GM21526 (cell line): ENCODE results near the gene NLRP3.
"Not testable (repeated sequence)": the region's sequence is repeated elsewhere in the genome, so short reads cannot be mapped to it uniquely, and the experiment has no call there.

Experiments
- ATAC-seq: cut with Tn5 transposase; IDR thresholded peaks from one replicate; pipeline ENCODE4 v1.9.1; 2021; ENCODE audit warnings: moderate library complexity; ENCODE audit not compliant: unreplicated experiment, low FRiP score

Gene NLRP3

DNA sequence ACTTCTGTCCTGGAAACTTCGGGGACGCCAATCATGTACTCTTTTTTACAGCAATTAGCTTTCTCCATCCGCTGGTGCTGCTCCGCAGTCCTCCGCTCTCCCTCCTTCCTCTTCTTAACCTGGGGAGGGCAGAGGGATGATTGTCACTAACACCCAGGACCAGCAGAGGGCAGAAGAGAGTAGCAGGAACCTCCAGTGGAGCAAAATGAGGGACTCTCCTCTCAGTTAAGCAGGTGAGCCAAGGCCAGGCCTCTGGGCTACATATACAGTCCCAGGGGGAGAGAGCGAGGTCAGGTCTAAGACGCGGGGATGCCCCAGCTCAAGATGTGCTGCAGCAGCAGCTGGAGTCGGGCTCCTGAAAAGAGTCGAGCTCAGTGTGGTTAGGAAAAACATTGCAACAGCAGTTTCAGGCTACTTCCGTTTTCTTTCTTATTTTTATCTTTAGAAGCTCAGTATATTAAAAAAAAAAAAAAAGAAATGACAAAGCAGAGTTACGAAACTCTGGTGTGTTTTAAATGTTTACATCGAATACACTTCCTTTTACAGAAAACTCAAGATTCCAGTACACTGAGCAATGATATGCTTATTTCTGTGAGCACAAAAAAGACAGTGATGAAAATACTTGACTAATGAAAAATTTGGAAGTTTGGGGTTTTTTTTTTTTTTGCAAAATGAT, 25.7 kb upstream of the NLRP3 start:
- ATAC-seq, result peak; percentile 100

DNA sequence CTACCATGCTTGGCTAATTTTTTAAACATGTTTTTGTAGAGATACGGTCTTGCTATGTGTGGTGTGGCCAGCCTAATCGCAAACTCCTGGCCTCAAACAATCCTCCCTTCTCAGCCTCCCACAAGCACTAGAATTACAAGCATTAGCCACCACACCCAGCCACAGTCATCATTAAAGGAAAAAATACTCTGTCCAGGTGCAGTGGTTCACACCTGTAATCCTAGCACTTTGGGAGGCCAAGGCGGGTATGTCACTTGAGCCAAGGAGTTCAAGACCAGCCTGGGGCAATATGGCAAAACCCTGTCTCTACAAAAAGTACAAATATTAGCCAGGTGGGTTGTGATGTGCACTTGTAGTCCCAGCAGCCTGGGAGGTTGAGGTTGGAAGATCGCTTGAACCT, 25.0 kb upstream of the NLRP3 start:
- no peak for ATAC-seq

DNA sequence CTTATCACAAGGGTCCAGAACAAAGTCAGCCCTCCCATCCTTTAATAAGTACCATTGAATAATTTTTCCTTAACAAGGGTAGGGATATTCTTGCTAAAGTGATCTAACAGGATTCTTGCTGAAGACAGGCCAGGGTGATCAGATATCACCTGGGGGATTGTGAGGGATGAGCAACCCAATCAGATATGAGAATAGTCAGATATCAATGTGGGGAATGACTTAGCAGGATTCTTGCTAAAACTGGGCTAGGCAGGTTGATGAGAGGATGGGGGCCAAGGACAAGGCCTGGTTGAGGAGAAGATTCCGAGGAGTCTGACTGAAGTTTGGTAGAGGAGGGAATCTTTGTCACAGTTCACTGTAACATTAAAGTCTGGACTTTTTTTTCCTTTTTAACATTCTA, 23.9 kb upstream of the NLRP3 start:
- ATAC-seq, result no peak

GRCh38 chr1:247395075-247395474, 20.9 kb upstream of the NLRP3 start:
- ATAC-seq, result not testable (repeated sequence)

GRCh38 chr1:247400685-247401084, 15.3 kb upstream of the NLRP3 start:
- ATAC-seq, result no peak

DNA sequence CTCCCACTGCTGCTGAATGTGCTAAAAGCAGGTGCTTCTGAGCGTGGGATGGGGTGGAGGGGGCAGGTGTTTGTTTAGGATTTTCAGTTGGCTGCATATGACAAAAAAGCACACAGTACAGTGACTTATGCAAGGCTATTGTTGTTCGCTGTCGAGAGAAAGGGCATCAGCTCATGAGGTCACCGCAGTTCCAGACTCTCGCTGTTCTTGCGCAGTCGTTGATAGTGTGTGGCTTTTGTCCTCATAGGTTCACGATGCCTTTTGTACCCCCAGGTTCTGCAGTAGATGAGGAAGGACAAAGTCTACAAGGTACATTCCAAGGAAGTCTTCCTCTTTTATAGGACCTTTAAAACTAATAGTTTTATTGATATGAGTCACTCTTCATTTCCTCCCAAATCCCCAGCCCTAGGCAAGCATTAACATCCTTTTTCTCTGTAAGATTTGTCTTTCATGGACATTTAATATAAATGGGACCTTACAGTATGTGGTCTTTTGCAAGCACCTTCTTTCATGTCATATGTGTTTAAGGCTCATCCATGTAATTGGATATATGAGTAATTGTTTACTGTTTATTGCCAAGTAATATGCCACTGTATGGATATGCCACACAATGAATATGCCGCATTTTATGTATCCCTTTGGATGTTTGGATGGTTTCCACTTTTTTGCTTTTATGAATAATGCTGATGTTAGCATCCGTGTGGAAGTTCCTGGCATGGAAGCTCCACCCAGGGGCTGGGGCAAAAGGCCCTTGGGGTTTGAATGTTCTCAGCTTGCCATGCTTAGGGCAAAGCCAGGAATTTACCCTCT, 14.5 kb upstream of the NLRP3 start:
- ATAC-seq, result no peak

DNA sequence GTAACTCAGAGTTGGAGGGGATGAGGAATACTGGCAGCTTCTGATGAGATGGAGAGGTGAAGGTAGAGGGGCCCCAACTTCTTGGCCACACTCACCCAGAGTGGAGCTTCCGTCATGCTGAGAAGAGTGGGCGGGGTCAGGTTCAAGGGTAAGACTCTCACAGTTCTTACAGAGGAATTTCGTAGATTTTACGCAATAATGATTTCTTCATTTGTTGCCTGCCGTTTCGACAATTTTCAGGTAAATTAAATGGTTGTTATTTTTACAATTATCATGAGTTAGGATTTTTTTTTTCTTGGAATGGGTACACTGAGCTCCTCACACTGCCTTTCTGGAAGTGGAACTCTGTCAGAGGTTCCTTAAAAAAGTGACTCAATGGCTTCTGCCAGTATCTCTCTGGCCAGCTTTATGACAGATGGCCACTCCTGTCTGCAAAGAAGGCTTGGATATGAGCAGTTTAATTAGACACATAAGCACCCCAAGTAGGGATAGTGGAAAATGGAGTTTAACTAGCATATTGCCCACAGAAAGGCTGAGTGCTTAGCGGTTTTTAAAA, 13.8 kb upstream of the NLRP3 start:
- ATAC-seq, result no peak

DNA sequence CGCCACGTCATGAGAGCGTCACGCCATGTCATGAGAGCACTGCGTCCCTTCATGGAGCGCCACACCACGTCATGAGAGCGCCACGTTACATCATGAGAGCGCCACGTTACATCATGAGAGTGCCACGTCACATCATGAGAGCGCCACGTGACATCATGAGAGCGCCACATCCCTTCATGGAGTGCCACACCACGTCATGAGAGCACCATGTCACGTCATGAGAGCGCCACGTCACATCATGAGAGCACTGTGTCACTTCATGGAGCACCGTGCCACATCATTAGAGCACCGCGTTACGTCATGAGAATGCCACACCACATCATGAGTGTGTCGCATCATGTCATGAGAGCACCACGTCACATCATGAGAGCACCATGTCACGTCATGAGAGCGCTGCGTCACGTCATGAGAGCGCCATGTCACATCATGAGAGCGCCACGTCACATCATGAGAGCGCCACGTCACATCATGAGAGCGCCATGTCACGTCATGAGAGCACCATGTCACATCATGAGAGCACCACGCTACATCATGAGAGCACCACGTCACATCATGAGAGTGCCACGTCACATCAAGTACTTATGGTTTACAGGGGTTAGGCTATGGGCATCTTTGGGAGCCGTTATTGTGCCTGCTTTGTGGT, 9.8 kb upstream of the NLRP3 start:
- ATAC-seq, result no peak

GRCh38 chr1:247407180-247407616, 8.8 kb upstream of the NLRP3 start:
- peak; percentile 63 for ATAC-seq

DNA sequence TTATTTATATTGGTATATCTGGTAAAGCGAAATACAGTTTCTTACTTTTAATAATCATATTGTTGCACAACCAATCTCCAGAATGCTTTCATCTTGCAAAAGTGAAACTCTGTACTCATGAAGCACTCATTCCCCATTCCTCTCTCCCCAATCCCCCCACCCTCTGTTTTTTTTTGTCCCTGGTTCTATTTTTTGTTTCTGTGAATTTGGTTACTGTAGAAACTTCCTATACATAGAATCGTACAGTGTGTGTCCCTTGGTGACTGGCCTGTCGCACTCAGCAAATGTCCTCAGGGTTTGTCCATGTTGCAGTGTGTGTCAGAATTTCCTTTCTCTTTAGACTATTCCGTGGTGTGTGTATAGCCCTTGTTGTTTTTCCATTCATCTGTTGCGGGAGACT, 7.9 kb upstream of the NLRP3 start:
- no peak for ATAC-seq

DNA sequence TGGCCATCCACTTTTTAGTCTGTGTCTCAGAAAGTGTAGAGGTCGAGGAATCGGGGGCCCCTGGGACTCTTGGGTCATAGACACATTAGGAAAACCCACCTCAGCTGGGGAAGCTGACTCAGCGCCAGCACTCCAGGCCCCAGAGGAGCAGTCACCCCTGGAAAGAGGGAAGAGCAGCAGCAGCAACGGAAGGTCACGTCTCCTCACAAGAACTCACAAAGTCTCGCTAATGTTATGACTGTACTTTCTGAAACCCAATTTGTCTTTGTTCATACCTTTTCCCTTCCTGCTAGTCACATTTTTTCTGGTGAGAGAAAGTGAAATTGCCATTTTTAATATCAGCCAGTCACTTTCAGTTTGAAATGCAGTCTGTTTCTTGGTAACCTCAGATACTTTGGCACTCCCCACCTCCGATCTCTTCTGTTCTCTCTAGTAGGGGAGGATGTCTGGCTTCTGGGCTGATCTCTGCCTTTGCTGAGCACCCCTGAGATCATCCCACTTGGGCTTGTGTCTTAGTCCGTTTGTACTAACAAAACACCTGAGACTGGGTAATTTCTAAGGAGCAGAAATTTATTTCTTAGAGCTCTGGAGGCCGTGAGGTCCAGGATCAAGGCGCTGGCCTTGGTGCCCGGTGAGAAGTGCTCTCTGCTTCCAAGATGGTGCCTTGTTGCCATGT, 6.0 kb upstream of the NLRP3 start:
- ATAC-seq, result peak; percentile 90

DNA sequence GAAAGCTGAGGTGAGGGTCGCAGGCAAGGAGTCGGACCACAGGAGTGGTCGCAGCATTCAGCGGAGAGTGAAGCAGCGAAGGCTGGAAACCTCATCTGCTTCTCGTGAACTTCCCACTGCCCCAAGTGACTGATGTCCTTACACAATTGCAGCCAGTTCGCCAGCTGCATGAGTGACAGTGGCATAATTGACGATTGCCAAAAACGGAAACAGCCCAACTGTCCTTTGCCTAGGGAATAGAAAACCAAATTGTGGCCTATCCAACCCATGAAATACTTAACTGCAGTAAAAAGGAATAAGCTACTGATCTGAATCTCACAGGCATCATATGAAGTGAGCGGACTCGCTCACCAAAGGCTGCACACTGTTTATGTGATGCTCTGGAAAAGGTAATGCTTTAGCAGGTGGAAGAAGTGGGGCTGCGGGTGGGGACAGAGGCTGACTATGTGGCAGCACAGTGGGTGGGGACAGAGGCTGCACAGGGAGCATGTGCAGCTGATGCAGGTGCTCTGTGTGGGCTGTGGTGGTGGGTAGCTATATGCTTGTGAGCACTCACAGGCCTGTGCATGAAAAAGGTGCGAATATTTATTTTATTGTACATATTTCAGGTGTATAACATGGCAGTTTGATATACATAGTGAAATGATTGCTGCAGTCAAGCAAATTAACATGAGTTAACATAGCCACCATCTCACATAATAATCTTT, 4.2 kb upstream of the NLRP3 start:
- ATAC-seq, result no peak

- no peak for ATAC-seq
These were observed 1.9 kb downstream of the NLRP3 start for GRCh38 chr1:247417831-247418230.

DNA sequence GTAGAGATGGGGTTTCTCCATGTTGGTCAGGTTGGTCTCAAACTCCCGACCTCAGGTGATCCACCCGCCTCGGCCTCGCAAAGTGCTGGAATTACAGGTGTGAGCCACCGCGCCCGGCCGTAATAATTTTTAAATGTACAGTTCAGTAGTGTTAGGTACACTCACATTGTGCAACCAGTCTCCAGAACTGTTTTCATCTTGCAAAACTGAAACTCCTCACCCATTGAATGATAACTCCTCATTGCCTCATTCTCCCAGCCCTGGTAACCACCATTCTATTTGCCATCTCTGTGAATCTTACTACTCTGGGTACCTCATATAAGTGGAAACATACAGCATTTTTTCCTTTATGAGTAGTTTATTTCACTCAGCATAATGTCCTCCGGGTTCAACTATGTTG, 3.4 kb downstream of the NLRP3 start:
- ATAC-seq, result no peak

DNA sequence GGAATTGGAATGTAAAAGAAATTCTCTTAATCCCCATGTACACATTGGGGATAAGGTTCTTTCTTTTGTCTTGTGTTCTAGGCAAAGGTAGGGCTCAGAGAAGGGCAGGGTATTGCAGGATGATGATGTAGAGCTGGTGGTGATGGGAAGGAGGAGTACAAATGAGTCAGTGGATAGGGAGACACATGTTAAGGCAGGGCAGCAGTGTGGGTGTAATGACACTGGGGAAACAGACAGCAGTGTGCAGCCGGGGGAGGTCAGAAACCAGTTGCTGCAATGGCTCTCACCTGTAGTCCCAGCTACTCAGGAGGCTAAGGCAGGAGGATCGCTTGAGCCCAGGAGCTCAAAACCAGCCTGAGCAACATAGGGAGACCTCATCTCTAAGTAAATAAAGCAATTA, 5.1 kb downstream of the NLRP3 start:
- no peak for ATAC-seq

GRCh38 chr1:247429496-247429895, 13.5 kb downstream of the NLRP3 start:
- ATAC-seq, result no peak

- no peak for ATAC-seq
These were observed 14.5 kb downstream of the NLRP3 start for GRCh38 chr1:247430434-247430833.

- ATAC-seq, result no peak
These were observed 15.7 kb downstream of the NLRP3 start for GRCh38 chr1:247431643-247432042.

- ATAC-seq, result no peak
These were observed 18.0 kb downstream of the NLRP3 start for GRCh38 chr1:247434005-247434404.
